ENCODE results near the gene FAM120B. TPM values are rescaled to one million over a fixed set of nuclear protein-coding genes. Genes with fewer than 3 reads are reported as not detected.

Gene FAM120B
- total RNA-seq, 1 experiment from 2014 or later, result 25.2 TPM

DNA sequence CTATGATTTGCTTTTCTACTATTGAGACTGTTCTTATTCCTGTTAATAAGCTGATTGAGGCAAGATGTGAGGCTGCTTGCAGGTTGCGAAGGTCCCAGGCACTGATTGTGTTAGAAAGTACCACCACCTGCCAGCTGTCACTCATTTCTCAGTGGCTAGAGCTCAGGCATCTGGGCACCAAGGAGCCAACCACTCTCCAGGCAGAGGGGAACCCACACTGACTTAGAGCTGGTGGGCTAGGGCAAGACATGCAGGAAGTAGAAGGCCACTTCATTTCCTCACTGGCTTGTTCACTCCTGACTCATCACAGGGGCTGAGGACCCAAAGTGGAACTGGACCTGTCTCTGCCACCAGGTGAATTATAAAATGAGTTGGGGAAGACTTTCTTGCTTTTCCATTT lies 7.9 kb upstream of the FAM120B start:
- ChIA-PET CTCF (no interaction called here), RAD21 (ENCODE audit: low non-redundant PET in 1 of 2, low total read pairs in 2 of 2, uncharacterized antibody in 2 of 2, unreplicated experiment in 2 of 2) (no interaction called here), POLR2A (no interaction called here)
- H3K27me3 ChIP-seq (ENCODE audit: insufficient read depth, low read length), result peaks cover 4% of the 10 kb centered on the region; the same call in 1 of the 2 replicates
- DNase-seq (ENCODE audit: low read depth, low spot score), result no peak
- H3K4me2 ChIP-seq (ENCODE audit: low read length), result no peak overlapping the region
- H3K4me3 ChIP-seq (replicated peaks in 1 of 2; ENCODE audit: low read depth in 1 of 2, low read length in 2 of 2), result no peak overlapping the region
- peaks cover 0 to 7% of the 10 kb centered on the region in 2 experiments; a peak in 1 of 4 replicates for H3K9me3 ChIP-seq (ENCODE audit: control insufficient read depth in 1 of 2, insufficient read depth in 1 of 2, low read depth in 1 of 2, low read length in 2 of 2)
- no peak overlapping the region for H3K9ac ChIP-seq (ENCODE audit: low read length)
- BruUV-seq (replicated peaks), result no TSS peak
- no peak overlapping the region for H3K27ac ChIP-seq (ENCODE audit: low read depth, low read length)
- no peaks in the 10 kb centered on the region for H4K20me1 ChIP-seq (ENCODE audit: insufficient read depth)
- no peak for ATAC-seq
- H2AFZ ChIP-seq (ENCODE audit: low read depth, low read length, poor library complexity, severe bottlenecking), result no peak overlapping the region
- H3K9me2 ChIP-seq (ENCODE audit: insufficient read depth), result no peaks in the 10 kb centered on the region
- H3K79me2 ChIP-seq (ENCODE audit: insufficient read depth, low read length), result no peaks in the 10 kb centered on the region
- intact Hi-C loops (cut with micrococcal nuclease), result loop anchor here (10.0 kb wide), 1 partner anchor 226 kb away; no protein-coding TSS in a partner anchor
- peaks cover 4 to 14% of the 10 kb centered on the region in 2 experiments; a peak in 2 of 4 replicates for H3K4me1 ChIP-seq (ENCODE audit: control insufficient read depth in 1 of 2, insufficient read depth in 2 of 2, low read length in 2 of 2)
- H3K36me3 ChIP-seq (ENCODE audit: control insufficient read depth in 1 of 2, insufficient read depth in 2 of 2, low read length in 2 of 2), result no peaks in the 10 kb centered on the region
- TF ChIP-seq EGR1 (IDR thresholded peaks at IDR 0.05; ENCODE audit: low read depth) (no peak), JUND (IDR thresholded peaks at IDR 0.05) (no peak), POLR2AphosphoS5 (IDR thresholded peaks at IDR 0.05; ENCODE audit: low read depth, low read length) (no peak), SIN3A (IDR thresholded peaks at IDR 0.05; ENCODE audit: low read depth) (no peak), ZNF274 (IDR thresholded peaks at IDR 0.05; ENCODE audit: low read depth, low read length) (no peak), EZH2 (IDR thresholded peaks at IDR 0.05) (no peak), ELF1 (IDR thresholded peaks at IDR 0.05; ENCODE audit: borderline replicate concordance, low read depth) (no peak), ZBTB33 (IDR thresholded peaks at IDR 0.05; ENCODE audit: extremely low read depth, insufficient replicate concordance, low read length) (no peak), FOSL1 (IDR thresholded peaks at IDR 0.05; ENCODE audit: low read depth) (no peak)
- TF ChIP-seq, protein P1, sequence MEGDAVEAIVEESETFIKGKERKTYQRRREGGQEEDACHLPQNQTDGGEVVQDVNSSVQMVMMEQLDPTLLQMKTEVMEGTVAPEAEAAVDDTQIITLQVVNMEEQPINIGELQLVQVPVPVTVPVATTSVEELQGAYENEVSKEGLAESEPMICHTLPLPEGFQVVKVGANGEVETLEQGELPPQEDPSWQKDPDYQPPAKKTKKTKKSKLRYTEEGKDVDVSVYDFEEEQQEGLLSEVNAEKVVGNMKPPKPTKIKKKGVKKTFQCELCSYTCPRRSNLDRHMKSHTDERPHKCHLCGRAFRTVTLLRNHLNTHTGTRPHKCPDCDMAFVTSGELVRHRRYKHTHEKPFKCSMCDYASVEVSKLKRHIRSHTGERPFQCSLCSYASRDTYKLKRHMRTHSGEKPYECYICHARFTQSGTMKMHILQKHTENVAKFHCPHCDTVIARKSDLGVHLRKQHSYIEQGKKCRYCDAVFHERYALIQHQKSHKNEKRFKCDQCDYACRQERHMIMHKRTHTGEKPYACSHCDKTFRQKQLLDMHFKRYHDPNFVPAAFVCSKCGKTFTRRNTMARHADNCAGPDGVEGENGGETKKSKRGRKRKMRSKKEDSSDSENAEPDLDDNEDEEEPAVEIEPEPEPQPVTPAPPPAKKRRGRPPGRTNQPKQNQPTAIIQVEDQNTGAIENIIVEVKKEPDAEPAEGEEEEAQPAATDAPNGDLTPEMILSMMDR (IDR thresholded peaks at IDR 0.05 in 2 of 3, conservative IDR thresholded peaks at IDR 0.05 in 1 of 3; ENCODE audit: borderline replicate concordance in 1 of 3, insufficient read depth in 1 of 3, low read depth in 2 of 3, low read length in 2 of 3), result no peak

All from HCT116 (cell line).